GM18873 (cell line): ENCODE measurements around the gene UPF3A.
"Not testable (repeated sequence)": the region's sequence is repeated elsewhere in the genome, so short reads cannot be mapped to it uniquely, and the experiment has no call there.

Source experiments
- ATAC-seq: cut with Tn5 transposase; IDR thresholded peaks from one replicate; pipeline ENCODE4 v1.9.1; 2021; ENCODE audit warnings: mild to moderate bottlenecking, moderate library complexity, moderate number of reproducible peaks; ENCODE audit not compliant: unreplicated experiment, low FRiP score

The UPF3A gene

GRCh38 chr13:114281351-114282040, at the start of gene UPF3A:
TSS of gene UPF3A (plus strand) at chr13:114281601. CDS start at chr13:114281640, 39 bp downstream.
- peak; percentile 48 for ATAC-seq

GRCh38 chr13:114231886-114232285, 49.5 kb upstream of the UPF3A start:
- ATAC-seq: no peak

GRCh38 chr13:114234266-114234644, 47.1 kb upstream of the UPF3A start:
- no peak for ATAC-seq

- ATAC-seq: peak; percentile 81
Measured at GRCh38 chr13:114234645-114235421, 46.6 kb upstream of the UPF3A start, which contains the start of gene CDC16. TSS of gene CDC16 (plus strand) at chr13:114234897. CDS start at chr13:114235085, 188 bp downstream.

- ATAC-seq: no peak
Measured at GRCh38 chr13:114235697-114236096, 45.7 kb upstream of the UPF3A start.

- no peak for ATAC-seq
Measured at GRCh38 chr13:114236227-114236626, 45.2 kb upstream of the UPF3A start.

GRCh38 chr13:114237415-114238112, 43.8 kb upstream of the UPF3A start:
- no peak for ATAC-seq

- ATAC-seq: no peak
Measured at GRCh38 chr13:114241918-114242317, 39.5 kb upstream of the UPF3A start.

GRCh38 chr13:114243971-114244370, 37.4 kb upstream of the UPF3A start:
- no peak for ATAC-seq

- no peak for ATAC-seq
Measured at GRCh38 chr13:114244637-114245036, 36.8 kb upstream of the UPF3A start.

- no peak for ATAC-seq
Measured at GRCh38 chr13:114248011-114248410, 33.4 kb upstream of the UPF3A start.

- ATAC-seq: no peak
Measured at GRCh38 chr13:114249077-114249476, 32.3 kb upstream of the UPF3A start.

- not testable (repeated sequence) for ATAC-seq
Measured at GRCh38 chr13:114251639-114252440, 29.6 kb upstream of the UPF3A start.

- ATAC-seq: no peak
Measured at GRCh38 chr13:114256547-114256946, 24.9 kb upstream of the UPF3A start.

GRCh38 chr13:114257014-114257413, 24.4 kb upstream of the UPF3A start:
- ATAC-seq: no peak

- no peak for ATAC-seq
Measured at GRCh38 chr13:114258589-114258988, 22.8 kb upstream of the UPF3A start.

- ATAC-seq: no peak
Measured at GRCh38 chr13:114259374-114259773, 22.0 kb upstream of the UPF3A start.

- no peak for ATAC-seq
Measured at GRCh38 chr13:114259974-114260373, 21.4 kb upstream of the UPF3A start.

GRCh38 chr13:114260814-114261213, 20.6 kb upstream of the UPF3A start:
- ATAC-seq: no peak

- ATAC-seq: no peak
Measured at GRCh38 chr13:114261328-114261965, 20.0 kb upstream of the UPF3A start.
